DOHH2 (cell line): ENCODE results near the gene KRTAP10-5.

Source experiments
- H3F3A ChIP-seq: fragments of 200-600 bp; sonication (generic), shearing (Covaris generic); 2 replicates; pipeline ENCODE4 v1.6.0; 2016; ENCODE audit warnings: antibody characterized with exemption, mild to moderate bottlenecking; ENCODE audit not compliant: control insufficient read depth, insufficient read depth
- H3K27ac ChIP-seq: fragments of 200-600 bp; sonication (generic); 2 replicates; pipeline ENCODE4 v1.5.1; 2014; ENCODE audit warnings: low read depth, mild to moderate bottlenecking, low read length, moderate library complexity
- H3K27me3 ChIP-seq: fragments of 200-600 bp; sonication (generic); 2 replicates; pipeline ENCODE4 v1.6.1; 2014; ENCODE audit warnings: mild to moderate bottlenecking, low read length, mixed read lengths; ENCODE audit not compliant: control insufficient read depth
- H3K36me3 ChIP-seq: fragments of 200-600 bp; sonication (generic); 2 replicates; pipeline ENCODE4 v1.6.1; 2014; ENCODE audit warnings: mild to moderate bottlenecking, low read length, moderate library complexity, mixed read lengths; ENCODE audit not compliant: control insufficient read depth
- H3K4me1 ChIP-seq: fragments of 200-600 bp; sonication (generic); 2 replicates; pipeline ENCODE4 v1.6.1; 2014; ENCODE audit warnings: mild to moderate bottlenecking, low read length, mixed read lengths; ENCODE audit not compliant: control insufficient read depth
- H3K4me2 ChIP-seq: fragments of 200-600 bp; sonication (generic); 2 replicates; pipeline ENCODE4 v1.6.0; 2014; ENCODE audit warnings: mild to moderate bottlenecking, low read length, moderate library complexity
- H3K4me3 ChIP-seq: fragments of 200-600 bp; sonication (generic); 2 replicates; pipeline ENCODE4 v1.5.1; 2014; ENCODE audit warnings: mild to moderate bottlenecking, low read length, mixed read lengths
- H3K79me2 ChIP-seq: fragments of 200-600 bp; sonication (generic); 2 replicates; pipeline ENCODE4 v1.6.1; 2014; ENCODE audit warnings: mild to moderate bottlenecking, low read length, mixed read lengths; ENCODE audit not compliant: control insufficient read depth
- H3K9me2 ChIP-seq: fragments of 200-600 bp; sonication (generic); replicated peaks from 2 replicates; pipeline ENCODE4 v1.6.1; 2014; ENCODE audit warnings: mild to moderate bottlenecking, low read length, mixed read lengths; ENCODE audit not compliant: control insufficient read depth
- H3K9me3 ChIP-seq: fragments of 200-600 bp; sonication (generic); 2 replicates; pipeline ENCODE4 v1.6.1; 2014; ENCODE audit warnings: antibody characterized with exemption, low read length, mixed read lengths; ENCODE audit not compliant: control insufficient read depth, insufficient read depth
- H4K20me1 ChIP-seq: fragments of 200-600 bp; sonication (generic); 2 replicates; pipeline ENCODE4 v1.6.0; 2014; ENCODE audit warnings: low read depth, mild to moderate bottlenecking, antibody characterized with exemption, low read length, moderate library complexity; ENCODE audit not compliant: control insufficient read depth, insufficient read depth
- EZH2phosphoT487 ChIP-seq: fragments of 200-600 bp; sonication (generic); IDR thresholded peaks from 2 replicates; pipeline ENCODE4 v1.6.1; 2017; ENCODE audit warnings: borderline replicate concordance, mild to moderate bottlenecking, antibody characterized with exemption, low read length, moderate library complexity, mixed read lengths
- TF ChIP-seq, protein P1 (sequence below): fragments of 200-600 bp; sonication (generic); IDR thresholded peaks from one replicate; pipeline ENCODE4 v1.5.1; 2014; ENCODE audit warnings: antibody characterized with exemption, mild to moderate bottlenecking, low read depth, low read length; ENCODE audit not compliant: poor library complexity, severe bottlenecking

KRTAP10-5 gene

DNA sequence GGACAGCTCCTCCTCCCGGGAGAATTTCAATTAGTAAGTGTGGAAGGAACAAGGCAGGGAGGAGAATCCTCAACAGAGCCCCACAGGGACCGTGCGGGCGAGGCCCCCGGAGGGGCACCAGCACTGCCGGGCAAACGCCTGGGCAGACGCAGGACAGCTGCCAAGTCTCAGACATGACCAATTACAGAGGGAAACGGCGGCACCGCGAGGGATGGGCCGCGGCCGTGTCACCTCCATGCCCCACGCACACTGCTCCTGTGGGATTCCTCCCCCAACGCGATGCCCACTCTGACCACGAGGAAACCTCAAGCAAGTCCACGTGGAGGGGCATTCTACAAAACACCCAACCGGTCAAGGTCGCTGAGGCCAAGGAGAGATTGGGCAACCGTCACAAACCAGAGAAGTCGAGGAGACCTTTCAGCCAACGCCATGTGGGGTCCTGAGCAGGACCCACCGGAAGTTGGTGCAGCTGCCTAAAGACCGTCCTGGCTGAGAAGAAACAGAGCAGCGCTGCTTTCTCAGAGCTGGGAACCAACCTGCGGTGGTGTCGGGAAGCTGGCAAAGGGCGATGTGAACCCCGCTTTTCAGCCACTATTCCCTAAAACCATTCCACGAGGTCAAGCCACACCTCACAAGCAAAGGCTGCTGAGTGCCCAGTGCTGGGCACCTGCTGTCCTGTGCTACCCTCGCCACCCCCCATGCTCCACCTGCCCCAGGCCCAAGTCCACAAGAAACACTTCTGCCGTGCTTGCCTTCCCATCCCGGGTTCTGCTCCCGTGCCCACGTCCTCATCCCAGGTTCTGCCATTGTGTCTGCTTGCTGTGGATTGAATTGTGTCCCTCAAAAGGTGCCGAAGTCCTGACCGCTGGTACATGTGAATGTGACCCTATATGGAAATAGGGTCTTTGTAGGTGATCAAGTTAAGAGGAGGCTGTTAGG is 8.3 kb downstream of the KRTAP10-5 start:
- TF ChIP-seq, protein P1, sequence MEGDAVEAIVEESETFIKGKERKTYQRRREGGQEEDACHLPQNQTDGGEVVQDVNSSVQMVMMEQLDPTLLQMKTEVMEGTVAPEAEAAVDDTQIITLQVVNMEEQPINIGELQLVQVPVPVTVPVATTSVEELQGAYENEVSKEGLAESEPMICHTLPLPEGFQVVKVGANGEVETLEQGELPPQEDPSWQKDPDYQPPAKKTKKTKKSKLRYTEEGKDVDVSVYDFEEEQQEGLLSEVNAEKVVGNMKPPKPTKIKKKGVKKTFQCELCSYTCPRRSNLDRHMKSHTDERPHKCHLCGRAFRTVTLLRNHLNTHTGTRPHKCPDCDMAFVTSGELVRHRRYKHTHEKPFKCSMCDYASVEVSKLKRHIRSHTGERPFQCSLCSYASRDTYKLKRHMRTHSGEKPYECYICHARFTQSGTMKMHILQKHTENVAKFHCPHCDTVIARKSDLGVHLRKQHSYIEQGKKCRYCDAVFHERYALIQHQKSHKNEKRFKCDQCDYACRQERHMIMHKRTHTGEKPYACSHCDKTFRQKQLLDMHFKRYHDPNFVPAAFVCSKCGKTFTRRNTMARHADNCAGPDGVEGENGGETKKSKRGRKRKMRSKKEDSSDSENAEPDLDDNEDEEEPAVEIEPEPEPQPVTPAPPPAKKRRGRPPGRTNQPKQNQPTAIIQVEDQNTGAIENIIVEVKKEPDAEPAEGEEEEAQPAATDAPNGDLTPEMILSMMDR: no peak
- no peak for TF ChIP-seq EZH2phosphoT487
- H3F3A ChIP-seq: no peaks in the 10 kb centered on the region
- no peak overlapping the region for H3K4me2 ChIP-seq
- H3K27ac ChIP-seq: no peak overlapping the region
- H3K36me3 ChIP-seq: no peaks in the 10 kb centered on the region
- no peaks in the 10 kb centered on the region for H3K9me2 ChIP-seq
- H3K4me3 ChIP-seq: no peak overlapping the region
- no peaks in the 10 kb centered on the region for H3K27me3 ChIP-seq
- no peaks in the 10 kb centered on the region for H3K9me3 ChIP-seq
- no peaks in the 10 kb centered on the region for H3K79me2 ChIP-seq
- H4K20me1 ChIP-seq: no peaks in the 10 kb centered on the region
- H3K4me1 ChIP-seq: no peaks in the 10 kb centered on the region

DNA sequence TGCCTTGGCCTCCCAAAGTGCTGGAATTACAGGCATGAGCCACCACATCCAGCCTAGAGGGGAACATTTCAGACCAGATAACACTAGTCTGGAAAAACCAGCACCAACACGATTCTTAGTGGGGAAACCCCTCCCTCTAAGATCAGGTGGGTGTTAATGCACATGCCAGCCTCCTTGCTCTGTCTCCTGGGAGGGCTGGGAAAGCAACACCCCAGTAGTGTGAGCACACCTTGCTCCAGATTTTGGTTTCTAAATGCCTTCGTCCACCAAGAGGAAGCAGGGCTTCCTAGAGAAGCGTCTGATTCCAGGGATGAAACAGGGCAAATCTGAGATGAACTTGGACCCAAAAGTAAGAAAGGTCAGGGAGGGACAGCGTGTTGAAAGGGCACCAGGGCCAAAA is 9.1 kb downstream of the KRTAP10-5 start:
- no peak overlapping the region for H3K27ac ChIP-seq
- no peak for TF ChIP-seq EZH2phosphoT487
- TF ChIP-seq, protein P1: no peak
- no peak overlapping the region for H3K4me3 ChIP-seq
- H3F3A ChIP-seq: no peaks in the 10 kb centered on the region
- no peaks in the 10 kb centered on the region for H3K4me1 ChIP-seq
- no peaks in the 10 kb centered on the region for H3K36me3 ChIP-seq
- H3K4me2 ChIP-seq: no peak overlapping the region
- no peaks in the 10 kb centered on the region for H4K20me1 ChIP-seq
- no peaks in the 10 kb centered on the region for H3K27me3 ChIP-seq
- no peaks in the 10 kb centered on the region for H3K9me3 ChIP-seq
- H3K79me2 ChIP-seq: no peaks in the 10 kb centered on the region
- H3K9me2 ChIP-seq: no peaks in the 10 kb centered on the region

DNA sequence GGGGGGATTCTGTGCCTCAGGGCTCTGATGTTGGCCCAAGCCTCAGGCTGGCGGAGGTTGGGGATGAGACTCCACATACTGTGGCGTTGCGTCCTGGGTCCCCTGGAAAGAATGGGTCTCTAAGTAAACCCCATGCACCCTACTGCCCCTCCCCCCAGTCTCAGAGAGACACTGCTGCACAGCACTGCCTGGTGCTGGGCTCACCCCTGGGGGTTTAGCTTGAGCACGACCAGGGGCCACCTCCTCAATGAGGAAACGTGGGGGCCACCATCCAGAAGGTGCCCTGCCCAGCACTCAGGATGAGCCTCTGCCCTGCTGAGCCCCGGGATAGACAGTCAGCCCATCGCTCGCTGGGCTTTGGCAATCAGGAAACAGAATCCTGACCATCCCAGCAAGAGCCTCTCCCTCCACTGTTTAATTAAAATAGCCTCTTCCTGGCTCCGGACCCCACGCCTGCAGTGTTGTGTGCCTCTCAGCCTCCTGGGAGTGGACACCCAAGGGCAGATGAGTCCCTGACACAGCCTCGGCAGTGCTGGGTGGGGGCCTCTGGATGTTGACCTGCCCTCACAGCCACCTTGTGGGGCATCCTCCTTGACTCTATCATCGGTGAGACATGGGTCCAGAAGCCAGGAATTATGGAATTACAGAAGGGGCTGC is 10.4 kb downstream of the KRTAP10-5 start:
- Histone ChIP-seq H3K9me2 (no peaks in the 10 kb centered on the region), H3F3A (no peaks in the 10 kb centered on the region), H3K4me2 (no peak overlapping the region), H3K9me3 (no peaks in the 10 kb centered on the region), H3K79me2 (no peaks in the 10 kb centered on the region), H3K27ac (no peak overlapping the region), H3K4me3 (no peak overlapping the region), H3K27me3 (no peaks in the 10 kb centered on the region), H4K20me1 (no peaks in the 10 kb centered on the region), H3K36me3 (no peaks in the 10 kb centered on the region), H3K4me1 (no peaks in the 10 kb centered on the region)
- TF ChIP-seq EZH2phosphoT487: no peak
- TF ChIP-seq, protein P1: no peak
